Cardiac muscle cell (in vitro differentiated cells and primary cell): ENCODE measurements around the gene CCDC32. TPM values are rescaled to one million over a fixed set of nuclear protein-coding genes. Genes with fewer than 3 reads are reported as not detected.

Experiments
- DNase-seq, 2 donors: peaks; one replicate each; pipeline versions ENCODE4 v3.0.0 to v3.0.0-alpha.2; 2010 to 2017; ENCODE audit warnings: low read depth in 1 of 2, low spot score in 1 of 2
- H3K27ac ChIP-seq: fragments of 200-600 bp; sonication (generic); 2 replicates; pipeline ENCODE4 v1.5.1; 2016
- H3K27me3 ChIP-seq: fragments of 200-600 bp; sonication (generic); 2 replicates; pipeline ENCODE4 v1.6.0; 2016; ENCODE audit warnings: control low read depth
- H3K36me3 ChIP-seq: fragments of 200-600 bp; sonication (generic); 2 replicates; pipeline ENCODE4 v1.5.1; 2016; ENCODE audit warnings: control low read depth
- H3K4me1 ChIP-seq: fragments of 200-600 bp; sonication (generic); 2 replicates; pipeline ENCODE4 v1.8.1; 2017; ENCODE audit warnings: low read depth, mild to moderate bottlenecking, mixed run types
- H3K4me3 ChIP-seq: fragments of 200-600 bp; sonication (generic); 2 replicates; pipeline ENCODE4 v1.5.1; 2016; ENCODE audit warnings: mild to moderate bottlenecking
- H3K9me3 ChIP-seq: fragments of 200-600 bp; sonication (generic); 2 replicates; pipeline ENCODE4 v1.5.1; 2017; ENCODE audit warnings: low read depth, mild to moderate bottlenecking, control low read depth
- CTCF ChIP-seq: IDR thresholded peaks from 2 replicates; pipeline ENCODE4 v1.5.1; 2012; ENCODE audit warnings: low read depth, mild to moderate bottlenecking, low read length
- polyA plus RNA-seq: library from polyadenylated mRNA; unstranded; fragments of >200 nt; fragmentation: Nextera tagmentation; extraction: Ambion mirVana; gene quantifications from 2 replicates; pipeline ENCODE4 v1.2.1, GENCODE V29; 2016
- total RNA-seq: library from RNA; depleted of rRNA; stranded (reverse); fragments of >200 nt; gene quantifications from 2 replicates; pipeline ENCODE4 v1.2.3, GENCODE V29; 2016

The CCDC32 gene
- total and polyA plus RNA-seq, 2 experiments from 2014 or later, result 16.7 to 26.2 TPM

GRCh38 chr15:40593588-40594428 is 29.0 kb upstream of the CCDC32 start, which contains the start of gene KNL1:
Gene KNL1, plus strand, starts transcription at chr15:40594249. Its CDS starts 8,683 bp downstream, at chr15:40602932.
- peak; percentile 92 to 96 for DNase-seq
- H3K4me1 ChIP-seq, result peaks cover 19% of the 10 kb centered on the region
- no peak for TF ChIP-seq CTCF
- no peaks in the 10 kb centered on the region for H3K9me3 ChIP-seq
- no peaks in the 10 kb centered on the region for H3K36me3 ChIP-seq
- no peaks in the 10 kb centered on the region for H3K27me3 ChIP-seq
- peak within 1 kb of the TSS; percentile 97 for H3K27ac ChIP-seq
- H3K4me3 ChIP-seq, result peak within 1 kb of the TSS; percentile 89

- Histone ChIP-seq H3K27me3 (no peaks in the 10 kb centered on the region), H3K4me1 (peaks cover 19% of the 10 kb centered on the region), H3K36me3 (no peaks in the 10 kb centered on the region), H3K4me3 (no peak overlapping the region), H3K9me3 (no peaks in the 10 kb centered on the region), H3K27ac (no peak overlapping the region)
- DNase-seq, result no peak
- no peak for TF ChIP-seq CTCF
Observed at GRCh38 chr15:40593165-40593564, 28.3 kb upstream of the CCDC32 start.

- Histone ChIP-seq H3K4me1 (peaks cover 19% of the 10 kb centered on the region), H3K36me3 (no peaks in the 10 kb centered on the region), H3K9me3 (no peaks in the 10 kb centered on the region), H3K27ac (peak overlapping the region; percentile 22), H3K27me3 (no peaks in the 10 kb centered on the region), H3K4me3 (no peak overlapping the region)
- TF ChIP-seq CTCF, result no peak
- peak; percentile 2 to 22 for DNase-seq
Observed at GRCh38 chr15:40591389-40591788, 26.5 kb upstream of the CCDC32 start.

GRCh38 chr15:40590667-40591050 is 25.8 kb upstream of the CCDC32 start:
- Histone ChIP-seq H3K9me3 (no peaks in the 10 kb centered on the region), H3K4me3 (no peak overlapping the region), H3K36me3 (no peaks in the 10 kb centered on the region), H3K27ac (peak overlapping the region; percentile 82), H3K27me3 (no peaks in the 10 kb centered on the region), H3K4me1 (peaks cover 19% of the 10 kb centered on the region)
- TF ChIP-seq CTCF, result no peak
- DNase-seq, result peak; percentile 54 to 61

GRCh38 chr15:40584191-40584590 is 19.3 kb upstream of the CCDC32 start:
- Histone ChIP-seq H3K36me3 (no peaks in the 10 kb centered on the region), H3K4me1 (no peaks in the 10 kb centered on the region), H3K9me3 (no peaks in the 10 kb centered on the region), H3K4me3 (no peak overlapping the region), H3K27ac (no peak overlapping the region), H3K27me3 (no peaks in the 10 kb centered on the region)
- DNase-seq, result no peak
- no peak for TF ChIP-seq CTCF
